T-cell (primary cell): ENCODE measurements around the gene TMEM8B. TPM values are rescaled to one million over a fixed set of nuclear protein-coding genes. Genes with fewer than 3 reads are reported as not detected.

Experiments
- ATAC-seq, 4 experiments: fragments of 200-7000 bp in 3 of 4; fragments of 150-1000 bp in 1 of 4; cut with Tn5 transposase; replicated peaks in 1 of 4; 1 replicate in 3 of 4; 2 replicates in 1 of 4; pipeline ENCODE4 v1.10.0; 2021; ENCODE audit warnings: moderate library complexity in 3 of 4, mild to moderate bottlenecking in 2 of 4, moderate number of reproducible peaks in 1 of 4
- CTCF ChIA-PET, 2 donors: fragments of 300-600 bp; sonication (Branson Sonifier 250); formaldehyde crosslinking; loops; one replicate each; lab custom pipeline; 2022; ENCODE audit warnings: antibody characterized with exemption in 2 of 2; lab: Charles Lee
- POLR2A ChIA-PET, 2 donors: fragments of 300-600 bp; sonication (Branson Sonifier 250); formaldehyde crosslinking; loops; one replicate each; lab custom pipeline; 2022; ENCODE audit warnings: antibody characterized with exemption in 2 of 2; lab: Charles Lee
- DNase-seq, 35 experiments: peaks; one replicate each; pipeline versions ENCODE4 v3.0.0 to v3.0.0-alpha.2; 2013 to 2023
- H3K27ac ChIP-seq: one replicate; pipeline ENCODE4 v1.5.1; 2013; ENCODE audit warnings: low read length
- H3K27me3 ChIP-seq, 2 experiments: replicated peaks in 1 of 2; 1 replicate in 1 of 2; 2 replicates in 1 of 2; pipeline versions ENCODE4 v1.6.1 to v1.7.0; 2013; ENCODE audit warnings: low read length in 1 of 2, mixed read lengths in 1 of 2; ENCODE audit not compliant: control insufficient read depth in 2 of 2, insufficient read depth in 2 of 2; ENCODE audit errors: extremely low read depth in 1 of 2
- H3K36me3 ChIP-seq, 2 donors: 1 replicate in 1 of 2; 2 replicates in 1 of 2; pipeline versions ENCODE4 v1.6.1 to v1.7.0; 2013; ENCODE audit warnings: low read length in 1 of 2; ENCODE audit not compliant: control insufficient read depth in 2 of 2, insufficient read depth in 1 of 2; ENCODE audit errors: extremely low read depth in 1 of 2
- H3K4me1 ChIP-seq, 2 experiments: 1 replicate in 1 of 2; 2 replicates in 1 of 2; pipeline versions ENCODE4 v1.6.1 to v1.7.0; 2013; ENCODE audit warnings: low read length in 2 of 2, mixed read lengths in 1 of 2; ENCODE audit not compliant: insufficient read depth in 2 of 2, control insufficient read depth in 1 of 2; ENCODE audit errors: extremely low read depth in 1 of 2
- H3K4me3 ChIP-seq, 2 donors: 1 replicate in 1 of 2; 2 replicates in 1 of 2; pipeline versions ENCODE4 v1.5.1 to v1.7.0; 2013; ENCODE audit warnings: mild to moderate bottlenecking in 2 of 2, low read length in 1 of 2, moderate library complexity in 1 of 2; ENCODE audit not compliant: control insufficient read depth in 1 of 2; ENCODE audit errors: extremely low read depth in 1 of 2
- H3K9me3 ChIP-seq: 2 replicates; pipeline ENCODE4 v1.7.0; 2013
- H3K27ac Mint-ChIP-seq, 2 donors: one replicate each; pipeline ENCODE4 v1.8.0; 2020 to 2021; ENCODE audit warnings: mild to moderate bottlenecking in 2 of 2, mixed read lengths in 2 of 2
- H3K27me3 Mint-ChIP-seq, 2 donors: one replicate each; pipeline ENCODE4 v1.8.0; 2021 to 2022; ENCODE audit warnings: mixed read lengths in 2 of 2
- H3K36me3 Mint-ChIP-seq: one replicate; pipeline ENCODE4 v1.8.0; 2021; ENCODE audit warnings: mixed read lengths
- H3K4me1 Mint-ChIP-seq, 3 donors: one replicate each; pipeline ENCODE4 v1.8.0; 2020 to 2022; ENCODE audit warnings: mixed read lengths in 3 of 3, mild to moderate bottlenecking in 1 of 3
- H3K4me3 Mint-ChIP-seq, 3 donors: one replicate each; pipeline ENCODE4 v1.8.0; 2020 to 2022; ENCODE audit warnings: mild to moderate bottlenecking in 3 of 3, mixed read lengths in 3 of 3, moderate library complexity in 3 of 3
- H3K9me3 Mint-ChIP-seq, 3 donors: one replicate each; pipeline ENCODE4 v1.8.0; 2020 to 2022; ENCODE audit warnings: mixed read lengths in 3 of 3
- WGBS: methylation state at CpG from one replicate; pipeline ENCODE4 v1.1.5; 2013; ENCODE audit warnings: missing lambda C conversion rate; ENCODE audit not compliant: insufficient coverage; 5-methylcytosine and 5-hydroxymethylcytosine counted together
- total RNA-seq, 35 experiments: library from RNA in 6 of 35; stranded (reverse) in 6 of 35; fragments of 120-200 nt in 1 of 35; gene quantifications; one replicate each; pipeline versions ENCODE4 v1.2.1 to v1.2.4 and lab custom pipeline; 2013 to 2026

The TMEM8B gene, protein sequence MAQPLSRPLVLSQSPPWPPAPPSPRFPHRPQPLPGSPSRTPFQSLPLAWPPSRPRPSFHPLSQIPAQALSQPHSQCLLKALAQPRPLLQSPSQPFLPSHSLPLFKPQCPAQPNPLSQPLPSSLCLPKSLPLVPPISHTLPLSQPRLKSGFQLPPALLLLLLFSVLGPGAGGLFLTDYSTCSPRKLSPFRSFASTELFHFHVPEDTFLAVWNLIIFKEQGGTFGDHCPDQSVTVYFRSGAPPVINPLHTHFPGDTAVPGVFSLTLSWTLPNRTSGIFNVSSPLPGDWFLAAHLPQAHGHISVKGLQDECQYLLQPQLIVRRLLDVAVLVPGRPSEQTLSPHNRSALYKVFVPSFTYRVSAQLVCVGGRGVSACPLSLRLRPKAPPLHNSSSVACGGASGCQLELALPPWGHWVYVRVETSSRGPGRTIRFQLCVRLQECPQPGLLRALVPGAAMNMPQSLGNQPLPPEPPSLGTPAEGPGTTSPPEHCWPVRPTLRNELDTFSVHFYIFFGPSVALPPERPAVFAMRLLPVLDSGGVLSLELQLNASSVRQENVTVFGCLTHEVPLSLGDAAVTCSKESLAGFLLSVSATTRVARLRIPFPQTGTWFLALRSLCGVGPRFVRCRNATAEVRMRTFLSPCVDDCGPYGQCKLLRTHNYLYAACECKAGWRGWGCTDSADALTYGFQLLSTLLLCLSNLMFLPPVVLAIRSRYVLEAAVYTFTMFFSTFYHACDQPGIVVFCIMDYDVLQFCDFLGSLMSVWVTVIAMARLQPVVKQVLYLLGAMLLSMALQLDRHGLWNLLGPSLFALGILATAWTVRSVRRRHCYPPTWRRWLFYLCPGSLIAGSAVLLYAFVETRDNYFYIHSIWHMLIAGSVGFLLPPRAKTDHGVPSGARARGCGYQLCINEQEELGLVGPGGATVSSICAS
- 10 to 100 TPM in 2 of 5 donors, 1 to 10 TPM in 3; 6.5 to 11.9 (median 7.3) TPM for total RNA-seq
- total RNA-seq (2013): 3.0 TPM
- 1.1 to 17.0 (median 6.8) reads per million in 29 experiments for total RNA-seq (lab: John Stamatoyannopoulos, UW)

DNA sequence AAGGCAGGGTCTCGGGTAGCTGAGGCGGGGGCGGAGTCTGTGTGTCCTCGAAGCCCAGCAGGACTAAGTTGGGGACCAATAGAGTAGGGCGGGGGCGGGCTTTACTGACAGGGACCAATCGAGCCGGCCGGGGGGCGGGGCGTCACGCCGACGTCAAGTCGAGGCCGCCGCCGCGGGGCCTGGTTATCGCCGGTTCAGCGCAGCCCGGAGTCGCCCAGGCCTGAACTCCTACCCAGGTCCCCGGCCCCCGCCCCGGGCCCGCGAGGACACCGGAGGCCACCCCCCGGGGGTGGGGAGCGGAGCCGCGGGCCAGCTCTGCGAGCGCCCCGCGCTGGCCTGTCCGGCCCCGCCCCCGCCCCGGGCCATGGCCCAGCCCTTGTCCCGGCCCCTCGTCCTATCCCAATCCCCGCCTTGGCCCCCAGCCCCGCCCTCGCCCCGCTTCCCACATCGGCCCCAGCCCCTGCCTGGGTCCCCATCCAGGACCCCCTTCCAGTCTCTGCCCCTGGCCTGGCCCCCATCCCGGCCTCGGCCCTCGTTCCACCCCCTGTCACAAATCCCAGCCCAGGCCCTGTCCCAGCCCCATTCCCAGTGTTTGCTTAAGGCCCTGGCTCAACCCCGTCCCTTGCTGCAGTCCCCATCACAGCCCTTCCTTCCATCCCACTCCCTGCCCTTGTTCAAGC is at the start of gene TMEM8B:
TSS of gene TMEM8B (plus strand) at position 145 of the 680 bp plus-strand sequence. CDS start at position 365, 220 bp downstream.
- CTCF ChIA-PET: interaction anchor here in 1 of 2 donors (1.0 kb wide), 1 partner anchor 39 kb away, joined by 4 read pairs; no protein-coding TSS in a partner anchor
- peak within 1 kb of the TSS; percentile 86 to 95 for H3K27ac Mint-ChIP-seq
- H3K4me1 Mint-ChIP-seq: peaks cover 37 to 42% (median 39%) of the 10 kb centered on the region in 3 donors
- POLR2A ChIA-PET: no interaction called here
- Histone ChIP-seq H3K36me3 (peaks cover 0 to under 1% of the 10 kb centered on the region in 2 donors), H3K4me1 (peaks cover 5 to 21% of the 10 kb centered on the region in 2 experiments), H3K27me3 (no peaks in the 10 kb centered on the region), H3K9me3 (no peaks in the 10 kb centered on the region), H3K27ac (peak within 1 kb of the TSS; percentile 64), H3K4me3 (peak within 1 kb of the TSS; percentile 76 to 87)
- no peaks in the 10 kb centered on the region for H3K9me3 Mint-ChIP-seq
- H3K36me3 Mint-ChIP-seq: no peaks in the 10 kb centered on the region
- DNase-seq: peak; percentile 85 to 97 (median 93)
- WGBS: 2% methylated on average over 52 of the region's 53 CpGs
- no peaks in the 10 kb centered on the region for H3K27me3 Mint-ChIP-seq
- peak within 1 kb of the TSS; percentile 86 to 96 (median 93) for H3K4me3 Mint-ChIP-seq
- ATAC-seq: peak; percentile 94 to 98 (median 98)

DNA sequence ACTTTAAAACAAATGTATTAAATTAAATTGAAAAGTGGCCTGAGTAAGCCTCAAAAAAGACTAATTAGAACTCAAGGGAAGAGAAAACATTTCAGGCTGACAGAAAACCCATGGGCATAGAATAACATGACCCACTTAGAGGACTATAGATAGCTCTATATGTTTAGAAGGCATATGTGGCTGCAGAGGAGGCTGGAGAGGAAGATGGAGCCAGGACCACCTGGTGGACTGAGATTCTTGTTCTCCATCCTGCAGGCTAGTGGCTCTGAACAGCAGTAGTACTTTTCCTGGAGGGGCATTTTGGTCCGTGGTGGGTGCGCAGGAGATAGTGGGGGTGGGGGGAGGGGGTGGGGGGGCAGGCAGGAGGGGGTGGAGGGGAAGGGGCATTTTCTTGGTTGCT is 48.0 kb upstream of the TMEM8B start:
- H3K27me3 Mint-ChIP-seq: no peaks in the 10 kb centered on the region

DNA sequence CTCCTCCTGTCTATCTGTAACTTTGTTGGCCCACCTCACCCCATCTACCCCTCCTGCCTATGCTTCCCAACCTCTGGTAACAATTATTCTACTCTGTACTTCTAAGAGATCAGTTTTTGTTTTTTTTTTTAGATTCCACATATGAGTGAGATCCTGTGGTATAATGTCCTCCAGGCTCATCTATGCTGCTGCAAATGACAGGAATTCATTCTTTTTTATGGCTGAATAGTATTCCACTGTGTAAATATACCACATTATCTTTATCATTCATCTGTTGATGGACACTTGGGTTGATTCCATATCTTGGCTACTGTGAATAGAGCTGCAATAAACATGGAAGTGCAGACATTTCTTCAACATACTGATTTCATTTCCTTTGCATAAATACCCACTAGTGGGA is 45.6 kb upstream of the TMEM8B start:
- H3K36me3 ChIP-seq: peaks cover 5 to 21% of the 10 kb centered on the region in 2 donors
- no peaks in the 10 kb centered on the region for H3K4me1 ChIP-seq
- H3K27me3 ChIP-seq: no peaks in the 10 kb centered on the region
- DNase-seq: no peak
- Mint-ChIP-seq H3K4me1 (peaks cover 2 to 10% (median 2%) of the 10 kb centered on the region in 3 donors), H3K9me3 (no peaks in the 10 kb centered on the region), H3K27me3 (no peaks in the 10 kb centered on the region), H3K36me3 (peaks cover 38% of the 10 kb centered on the region), H3K27ac (no peak overlapping the region), H3K4me3 (no peak overlapping the region)
- no peaks in the 10 kb centered on the region for H3K9me3 ChIP-seq
- POLR2A ChIA-PET: interaction anchor here in 1 of 2 donors (0.6 kb wide), 1 partner anchor 599 kb away, joined by 3 read pairs; no protein-coding TSS in a partner anchor
- ATAC-seq: no peak
- no peak overlapping the region for H3K4me3 ChIP-seq
- CTCF ChIA-PET: interaction anchor here in 1 of 2 donors (0.6 kb wide), 1 partner anchor 26 kb away, joined by 3 read pairs; no protein-coding TSS in a partner anchor
- H3K27ac ChIP-seq: no peak overlapping the region

More for the DNA sequence above, 48.0 kb upstream of the TMEM8B start:
- no peaks in the 10 kb centered on the region for H3K27me3 ChIP-seq
- peaks cover 29% of the 10 kb centered on the region for H3K36me3 Mint-ChIP-seq
- ATAC-seq (no peak), DNase-seq (no peak)
- ChIA-PET CTCF (no interaction called here), POLR2A (no interaction called here)
- H3K4me3 Mint-ChIP-seq: no peak overlapping the region
- peaks cover 0 to 19% of the 10 kb centered on the region in 2 donors for H3K36me3 ChIP-seq
- H3K4me1 ChIP-seq: no peaks in the 10 kb centered on the region
- H3K27ac Mint-ChIP-seq: no peak overlapping the region
- WGBS: no CpG with 5 or more reads among the region's 2 CpGs
- no peak overlapping the region for H3K4me3 ChIP-seq
- H3K9me3 Mint-ChIP-seq: no peaks in the 10 kb centered on the region
- H3K27ac ChIP-seq: no peak overlapping the region
- peaks cover 2 to 10% (median 2%) of the 10 kb centered on the region in 3 donors for H3K4me1 Mint-ChIP-seq
- no peaks in the 10 kb centered on the region for H3K9me3 ChIP-seq

DNA sequence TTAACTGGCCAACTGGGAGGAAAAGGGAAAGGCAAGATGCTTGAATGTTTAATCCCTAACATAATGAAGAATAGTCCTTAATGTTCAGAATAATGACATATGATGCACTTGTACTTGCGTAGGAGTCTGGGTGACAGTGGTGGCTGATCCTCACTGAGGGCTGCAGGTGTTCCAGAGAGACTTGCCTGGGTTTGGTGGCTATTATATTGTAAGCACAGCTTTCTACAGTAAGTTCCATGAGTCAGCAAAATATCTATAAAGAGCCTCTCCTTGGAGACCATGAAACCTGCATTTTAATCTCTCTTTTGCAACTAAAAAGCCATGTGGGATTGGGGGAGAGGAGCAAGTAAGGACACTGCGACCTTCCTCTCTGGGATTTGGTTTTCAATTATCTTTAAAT is 39.5 kb upstream of the TMEM8B start:
- Histone ChIP-seq H3K27me3 (no peaks in the 10 kb centered on the region), H3K4me3 (no peak overlapping the region), H3K4me1 (peaks cover 0 to 3% of the 10 kb centered on the region in 2 experiments), H3K36me3 (peaks cover 14 to 21% of the 10 kb centered on the region in 2 donors), H3K27ac (no peak overlapping the region), H3K9me3 (no peaks in the 10 kb centered on the region)
- Mint-ChIP-seq H3K27ac (no peak overlapping the region), H3K4me3 (no peak overlapping the region), H3K4me1 (peaks cover 0 to 13% (median 12%) of the 10 kb centered on the region in 3 donors), H3K9me3 (no peaks in the 10 kb centered on the region), H3K36me3 (peaks cover 23% of the 10 kb centered on the region), H3K27me3 (no peaks in the 10 kb centered on the region)
- ATAC-seq (no peak), DNase-seq (no peak)
- ChIA-PET POLR2A (no interaction called here), CTCF (interaction anchor here (0.7 to 2.2 kb wide), 14 partner anchors 12 to 93 kb away, joined by 3 to 26 read pairs (median 4); partner anchors contain the start of genes FAM221B (in 1 of the 2), GBA2 (in 1 of the 2) and RGP1 (in 1 of the 2))
- no CpG with 5 or more reads among the region's 2 CpGs for WGBS

DNA sequence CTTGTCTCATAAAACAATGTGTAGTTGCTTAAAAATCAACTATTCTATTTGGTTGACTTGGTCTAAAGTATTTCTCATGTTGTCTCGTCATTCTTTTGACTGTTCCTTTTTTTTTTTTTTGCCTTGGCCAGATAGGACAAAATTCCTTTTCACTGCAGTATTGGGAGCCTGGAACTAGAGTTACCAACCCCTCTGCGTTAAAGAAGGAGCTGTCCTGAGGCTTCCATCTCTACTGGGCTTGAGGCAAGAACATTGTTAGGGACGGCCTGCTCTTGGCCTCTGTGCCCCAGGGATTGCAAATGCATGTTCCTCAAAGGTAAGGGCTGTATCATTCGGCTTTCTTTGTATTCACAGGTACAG is 39.0 kb upstream of the TMEM8B start:
- no peak overlapping the region for H3K27ac ChIP-seq
- H3K27me3 ChIP-seq: no peaks in the 10 kb centered on the region
- H3K4me1 ChIP-seq: peaks cover 0 to 3% of the 10 kb centered on the region in 2 experiments
- POLR2A ChIA-PET: no interaction called here
- no peaks in the 10 kb centered on the region for H3K27me3 Mint-ChIP-seq
- H3K4me3 ChIP-seq: no peak overlapping the region
- H3K36me3 Mint-ChIP-seq: peaks cover 23% of the 10 kb centered on the region
- CTCF ChIA-PET: interaction anchor here (0.6 to 2.2 kb wide), 17 partner anchors 12 to 141 kb away, joined by 3 to 26 read pairs (median 4); partner anchors contain the start of genes FAM221B (in 1 of the 2), GBA2 (in 1 of the 2) and RGP1 (in 1 of the 2)
- H3K4me3 Mint-ChIP-seq: no peak overlapping the region
- peaks cover 14 to 17% of the 10 kb centered on the region in 2 donors for H3K36me3 ChIP-seq
- DNase-seq (no peak), ATAC-seq (no peak)
- 50% methylated on average over 3 of the region's 4 CpGs for WGBS
- no peaks in the 10 kb centered on the region for H3K9me3 ChIP-seq
- H3K27ac Mint-ChIP-seq: no peak overlapping the region
- no peaks in the 10 kb centered on the region for H3K9me3 Mint-ChIP-seq
- H3K4me1 Mint-ChIP-seq: peaks cover 0 to 14% (median 13%) of the 10 kb centered on the region in 3 donors
